HG03139 (cell line): ENCODE results near the gene SUN5.
"Not testable (repeated sequence)": the region's sequence is repeated elsewhere in the genome, so short reads cannot be mapped to it uniquely, and the experiment has no call there.

Source experiments
- ATAC-seq: cut with Tn5 transposase; IDR thresholded peaks from one replicate; pipeline ENCODE4 v1.9.1; 2021; ENCODE audit not compliant: unreplicated experiment

Gene SUN5

DNA sequence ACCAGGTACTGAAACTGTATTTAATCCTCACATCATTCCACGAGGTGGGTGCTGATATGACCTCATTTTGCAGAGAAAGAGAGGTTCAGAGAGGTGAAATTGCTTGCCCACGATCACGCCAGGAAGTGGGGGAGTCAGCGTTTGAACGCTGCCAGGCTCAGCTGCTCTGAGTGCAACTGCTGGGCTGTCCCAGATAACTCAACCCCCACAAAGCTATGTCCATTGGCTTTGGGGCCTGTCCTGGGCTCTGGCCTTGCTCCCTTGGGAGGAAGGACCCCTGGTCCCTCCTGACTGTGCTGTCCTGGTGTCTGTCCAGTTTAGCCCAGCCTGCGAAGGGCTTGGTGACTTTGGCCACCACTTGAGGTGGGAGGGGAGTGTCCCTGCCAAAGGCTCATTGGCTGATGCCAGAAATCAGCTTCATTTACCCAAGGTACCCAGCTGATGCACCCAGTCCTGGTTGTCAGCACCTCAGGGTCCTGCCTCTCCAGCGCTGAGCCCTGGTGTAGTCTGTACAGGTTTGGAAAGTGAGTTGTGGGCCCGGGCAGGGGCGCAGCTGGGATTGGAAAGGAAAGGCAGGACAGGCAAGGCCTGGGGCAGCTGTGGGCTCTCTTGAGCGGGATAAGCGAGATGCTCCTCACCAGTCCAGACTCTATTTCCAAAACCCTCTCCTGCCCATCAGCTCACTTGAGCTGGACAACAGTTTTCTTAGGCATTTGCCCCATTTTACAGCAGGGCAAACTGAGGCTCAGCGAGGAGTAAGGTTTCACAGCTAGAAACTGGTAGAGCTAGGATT, 38.5 kb downstream of the SUN5 start:
- no peak for ATAC-seq

DNA sequence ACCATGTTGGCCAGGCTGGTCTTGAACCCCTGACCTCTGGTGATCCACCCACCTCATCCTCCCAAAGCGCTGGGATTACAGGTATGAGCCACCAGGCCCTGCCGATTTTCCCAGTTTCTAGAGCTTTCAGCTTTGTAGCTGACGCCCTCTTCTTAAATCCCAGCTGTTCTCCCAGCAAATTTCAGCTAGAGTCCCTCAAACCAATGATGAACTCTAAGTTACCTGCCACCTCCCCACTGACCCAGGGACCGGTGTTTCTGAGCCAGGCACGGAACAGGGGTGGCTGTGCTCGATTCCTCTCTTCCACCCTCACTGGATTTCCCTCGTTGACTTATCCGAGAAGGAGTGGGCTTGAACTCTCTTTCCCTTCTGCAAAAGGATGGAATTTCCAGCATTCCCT, 39.1 kb downstream of the SUN5 start:
- no peak for ATAC-seq

DNA sequence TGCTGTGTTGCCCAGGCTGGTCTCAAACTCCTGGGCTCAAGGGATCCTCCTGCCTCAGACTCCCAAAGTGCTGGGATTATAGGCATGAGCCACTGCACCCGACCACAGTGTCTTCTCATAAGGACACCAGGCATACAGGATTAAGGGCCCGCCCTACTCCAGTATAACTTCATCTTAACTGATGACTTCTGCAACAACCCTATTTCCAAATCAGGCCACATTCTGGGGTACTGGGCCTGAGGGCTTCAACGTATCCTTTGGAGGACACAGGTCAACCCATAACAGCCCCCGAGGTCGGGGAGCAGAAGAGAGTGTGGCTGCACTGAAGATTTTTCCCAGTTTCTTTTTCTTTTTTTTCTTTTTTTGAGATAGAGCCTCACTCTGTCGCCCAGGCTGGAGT, 39.7 kb downstream of the SUN5 start:
- no peak for ATAC-seq

DNA sequence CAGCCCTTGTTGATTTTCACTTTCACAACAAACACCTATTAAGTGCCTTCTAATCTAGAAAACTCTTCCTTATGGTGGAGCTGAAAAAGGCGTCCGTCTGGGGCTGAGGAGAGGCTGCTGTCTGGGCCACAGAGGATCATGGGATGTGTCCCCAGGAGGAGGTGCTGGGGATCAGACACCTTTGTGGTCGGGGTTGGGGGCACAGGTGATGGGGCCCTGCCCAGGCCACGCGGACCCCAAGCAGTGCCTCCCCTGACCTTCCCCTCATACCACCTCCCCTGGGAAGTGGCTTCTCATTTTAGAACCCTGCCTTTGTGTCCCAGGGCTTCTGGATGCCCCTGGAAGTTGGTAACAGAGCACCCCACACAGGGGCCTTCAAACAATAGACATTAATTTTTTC, 41.1 kb downstream of the SUN5 start:
- no peak for ATAC-seq

DNA sequence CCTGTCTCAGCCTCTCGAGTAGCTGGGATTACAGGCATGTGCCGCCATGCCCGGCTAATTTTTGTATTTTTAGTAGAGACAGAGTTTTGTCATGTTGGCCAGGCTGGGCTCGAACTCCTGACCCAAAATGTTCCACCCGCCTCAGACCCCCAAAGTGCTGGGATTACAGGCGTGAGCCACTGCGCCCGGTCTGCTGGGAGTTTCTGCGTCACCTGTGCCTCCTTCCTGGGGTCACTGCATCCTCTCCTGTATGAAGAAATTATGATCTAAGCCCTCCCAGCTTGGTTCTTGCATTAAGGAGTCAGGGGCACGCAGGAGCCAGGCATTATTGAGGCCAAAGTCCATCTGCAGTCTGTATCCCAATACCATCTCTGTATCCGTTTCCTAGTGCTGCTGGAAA, 41.6 kb downstream of the SUN5 start:
- not testable (repeated sequence) for ATAC-seq

DNA sequence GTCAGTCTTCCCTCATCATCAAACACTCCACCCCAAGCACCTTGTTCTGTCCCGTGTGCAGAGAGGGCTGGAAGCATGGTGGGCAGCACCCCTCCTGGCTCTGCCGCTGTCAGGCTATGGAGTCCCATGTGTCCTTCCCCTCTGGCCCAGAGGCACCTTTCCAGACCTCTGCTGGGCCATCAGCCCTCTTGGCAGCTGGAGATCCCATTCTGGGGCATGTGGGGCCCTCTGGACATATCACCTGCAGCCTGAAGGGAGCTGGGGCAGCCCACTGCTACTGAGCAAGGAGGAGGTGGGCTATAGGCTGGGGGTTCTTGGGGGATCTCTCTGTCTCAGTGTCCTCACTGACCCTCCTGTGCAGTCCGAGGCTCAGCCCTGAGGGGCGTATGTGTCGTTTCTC, 42.2 kb downstream of the SUN5 start:
- ATAC-seq: no peak

DNA sequence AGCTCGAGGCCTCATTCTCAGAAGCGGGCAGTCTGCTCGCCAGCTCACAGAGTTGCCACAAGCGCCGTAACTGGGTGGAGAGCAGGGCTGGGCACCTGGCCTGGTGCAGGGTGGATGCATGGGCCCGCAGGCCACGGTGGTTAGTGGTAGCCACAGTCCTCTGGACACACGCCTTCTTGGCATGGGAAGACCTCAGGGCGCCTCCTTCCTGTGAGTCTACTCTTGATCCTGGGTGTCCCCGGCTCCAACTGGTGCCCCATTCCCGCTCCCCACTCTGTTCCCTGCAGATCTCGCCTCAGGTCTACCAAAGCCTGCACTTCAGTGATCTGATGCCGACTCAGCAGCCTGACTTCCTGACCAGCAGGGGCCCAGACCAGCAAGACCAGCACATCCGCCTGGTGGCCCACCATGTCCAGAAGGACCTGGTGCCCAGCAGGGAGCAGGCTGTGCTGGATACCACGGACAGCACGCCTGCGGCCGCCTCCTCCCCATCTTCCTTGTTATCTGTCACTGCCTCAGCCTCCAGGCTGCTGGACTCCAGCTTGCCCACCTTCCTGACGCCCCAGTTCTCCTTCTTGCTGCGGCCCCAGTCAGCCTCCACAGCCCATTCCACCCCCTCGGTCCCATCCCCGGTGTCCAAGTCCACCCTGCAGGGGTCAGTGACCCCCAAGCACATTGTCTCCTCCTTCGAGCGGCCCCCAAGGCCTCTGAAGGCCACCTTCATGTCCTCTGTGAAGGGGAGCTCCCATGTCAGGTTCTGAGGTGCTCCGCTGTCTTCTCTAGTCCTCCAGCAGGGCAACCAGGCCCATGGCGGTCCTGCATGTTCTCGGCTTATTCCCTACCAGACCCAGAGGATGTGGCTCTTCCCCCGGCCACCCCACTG, 43.1 kb downstream of the SUN5 start:
- ATAC-seq: no peak

DNA sequence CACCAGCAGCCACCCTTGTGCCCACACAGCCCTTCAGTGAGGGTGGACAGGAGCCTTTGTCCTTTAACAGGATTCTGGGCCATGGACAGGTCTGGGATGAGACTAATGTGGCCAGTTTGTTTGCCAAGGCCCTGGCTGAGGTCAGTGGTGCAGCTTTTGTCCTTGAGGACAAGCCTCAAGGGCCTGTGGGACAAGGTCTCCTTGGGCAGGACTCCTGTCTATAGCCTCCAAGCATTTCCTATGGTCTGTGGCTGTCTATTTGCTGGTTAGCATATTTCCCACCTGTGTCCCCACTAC, 44.1 kb downstream of the SUN5 start:
- no peak for ATAC-seq

DNA sequence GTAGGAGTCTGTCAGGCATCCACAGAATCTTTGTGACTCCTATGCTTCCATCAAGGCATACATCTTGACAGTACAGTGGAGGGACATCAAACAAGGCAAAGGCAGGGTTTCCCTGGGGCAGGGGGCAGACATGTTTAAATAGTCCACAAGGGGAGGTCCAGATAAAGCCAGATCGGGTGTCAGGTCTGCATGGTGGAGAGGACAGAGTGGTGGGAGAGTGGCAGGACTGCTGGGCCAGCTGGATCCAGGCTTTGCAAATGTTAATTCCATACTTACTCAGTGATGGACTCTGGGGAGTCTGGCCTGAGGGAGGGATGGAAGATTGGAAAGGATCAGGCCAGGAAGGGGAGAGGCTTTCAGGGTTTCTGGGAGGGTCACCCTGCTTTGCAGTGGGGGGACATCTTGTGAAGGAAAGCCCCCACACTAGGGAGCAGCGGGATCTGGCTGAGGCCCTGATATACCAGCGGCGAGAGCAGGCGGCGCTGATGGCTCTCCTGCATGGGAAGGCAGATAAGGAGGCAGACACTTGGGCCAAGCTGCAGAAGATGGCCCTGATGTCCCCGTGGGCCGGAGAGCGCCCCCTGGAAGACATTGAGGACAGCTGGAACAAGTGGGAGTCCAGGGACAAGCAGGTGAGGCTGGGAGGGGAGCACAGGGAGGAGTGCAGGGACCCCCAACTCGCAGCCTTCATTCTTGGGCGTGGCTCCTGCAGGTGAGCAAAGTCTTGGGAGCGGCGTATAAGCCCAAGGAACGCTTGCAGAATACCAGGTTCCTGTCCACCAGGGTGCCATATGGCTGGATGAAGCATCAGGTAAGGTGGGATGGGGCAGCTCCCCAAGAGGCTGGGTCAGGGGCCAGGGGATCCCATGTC, 44.6 kb downstream of the SUN5 start:
- no peak for ATAC-seq

DNA sequence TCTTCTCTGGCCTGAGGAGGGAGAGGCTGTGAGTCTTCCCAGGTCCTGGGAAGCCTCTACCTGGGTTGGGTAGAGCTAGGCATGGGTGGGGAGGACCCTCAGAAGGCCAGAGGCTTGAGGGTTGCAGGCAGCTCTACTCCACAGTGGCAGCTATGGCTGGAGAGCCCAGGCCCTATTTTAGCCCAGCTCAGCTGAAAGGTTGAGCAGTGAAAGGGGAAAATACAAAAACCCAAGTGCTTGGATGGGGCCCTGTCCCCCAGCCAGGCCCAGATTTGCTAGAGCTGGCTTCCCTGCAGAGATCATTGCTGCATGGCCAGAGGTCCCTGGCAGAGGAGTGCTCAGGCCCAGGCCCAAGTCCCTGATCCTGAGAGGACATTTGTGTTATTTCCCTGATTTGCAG, 45.7 kb downstream of the SUN5 start:
- ATAC-seq: no peak

DNA sequence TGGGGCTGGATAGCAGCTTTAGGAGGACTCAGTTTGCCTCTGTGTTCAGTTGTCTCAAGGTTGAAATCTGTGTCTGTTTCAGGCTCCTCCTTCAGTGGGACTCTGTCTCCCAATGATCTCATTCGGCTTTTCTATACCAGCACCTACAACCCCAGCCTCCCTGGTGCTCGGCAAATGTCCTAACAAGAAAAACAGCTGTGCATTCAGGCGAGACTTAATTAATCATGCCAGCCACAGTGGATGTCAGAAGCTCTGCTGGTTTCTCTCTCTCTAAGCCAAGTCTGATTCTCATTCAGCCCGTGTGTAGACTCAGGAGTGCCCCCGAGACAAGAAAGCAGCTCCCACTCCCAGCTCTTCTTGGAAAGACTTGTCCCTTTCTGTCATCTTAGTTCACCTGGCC, 46.8 kb downstream of the SUN5 start:
- no peak for ATAC-seq

DNA sequence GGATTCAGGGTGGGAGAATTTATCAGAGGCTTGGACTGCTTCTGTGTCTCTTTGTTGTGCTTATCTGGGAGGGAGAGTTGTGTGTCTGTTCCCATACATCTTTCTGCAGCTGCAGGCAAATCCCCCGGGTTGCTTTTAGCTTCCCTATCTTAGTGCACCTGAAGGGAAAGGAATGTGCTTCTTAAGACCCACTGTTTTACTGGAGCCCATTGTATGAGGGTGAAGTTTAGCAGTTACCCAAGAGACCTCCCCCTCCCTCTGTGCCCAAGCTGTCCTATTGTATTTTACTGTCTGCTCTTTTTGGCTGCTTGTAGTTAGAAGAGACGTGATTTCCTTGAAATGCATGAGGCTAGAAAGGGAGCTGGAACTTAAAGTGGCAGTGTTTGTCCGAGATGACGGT, 53.7 kb downstream of the SUN5 start:
- ATAC-seq: not testable (repeated sequence)

DNA sequence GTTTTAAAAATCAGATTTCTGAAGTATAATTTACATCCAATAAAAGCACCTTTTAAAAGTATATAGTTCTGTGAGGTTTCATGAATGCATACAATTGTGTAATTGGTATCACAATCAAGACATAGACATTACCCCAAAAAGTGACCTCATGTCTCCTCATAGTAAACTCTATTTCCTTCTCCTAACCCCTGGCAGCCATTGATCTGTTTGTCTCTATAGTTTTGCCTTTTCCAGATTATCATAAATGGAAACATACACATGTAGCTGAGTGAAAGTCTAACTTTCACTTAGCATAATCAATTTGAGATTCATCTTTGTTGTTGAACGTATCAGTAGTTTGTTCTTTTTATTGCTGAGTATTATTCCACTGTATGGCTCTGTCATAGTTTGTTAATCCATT, 57.6 kb downstream of the SUN5 start:
- ATAC-seq: no peak

DNA sequence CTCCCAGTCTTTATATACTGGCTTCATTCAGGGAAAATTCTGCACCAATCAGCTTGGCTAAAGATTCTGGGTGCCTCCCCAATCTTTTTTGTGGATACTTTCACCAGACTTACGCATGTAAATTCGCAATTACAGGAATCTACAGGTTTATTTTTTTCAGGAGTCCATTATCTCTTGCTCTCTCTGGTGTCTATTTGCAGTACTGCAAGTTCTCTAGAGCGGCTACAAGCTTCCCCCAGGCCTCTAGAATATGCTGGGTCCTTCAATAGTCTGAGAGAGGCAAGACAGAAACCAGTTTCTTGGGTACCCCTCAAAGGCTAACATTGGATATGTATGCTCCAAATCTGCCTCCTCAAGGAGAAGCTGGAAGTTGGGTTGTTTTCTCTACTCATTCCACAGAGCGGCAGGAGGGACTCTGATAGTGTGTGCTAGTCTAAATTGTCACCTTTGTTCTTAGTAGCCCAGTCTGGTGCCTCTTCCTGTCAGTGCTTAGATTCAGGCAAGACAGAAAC, 58.5 kb downstream of the SUN5 start:
- ATAC-seq: no peak

DNA sequence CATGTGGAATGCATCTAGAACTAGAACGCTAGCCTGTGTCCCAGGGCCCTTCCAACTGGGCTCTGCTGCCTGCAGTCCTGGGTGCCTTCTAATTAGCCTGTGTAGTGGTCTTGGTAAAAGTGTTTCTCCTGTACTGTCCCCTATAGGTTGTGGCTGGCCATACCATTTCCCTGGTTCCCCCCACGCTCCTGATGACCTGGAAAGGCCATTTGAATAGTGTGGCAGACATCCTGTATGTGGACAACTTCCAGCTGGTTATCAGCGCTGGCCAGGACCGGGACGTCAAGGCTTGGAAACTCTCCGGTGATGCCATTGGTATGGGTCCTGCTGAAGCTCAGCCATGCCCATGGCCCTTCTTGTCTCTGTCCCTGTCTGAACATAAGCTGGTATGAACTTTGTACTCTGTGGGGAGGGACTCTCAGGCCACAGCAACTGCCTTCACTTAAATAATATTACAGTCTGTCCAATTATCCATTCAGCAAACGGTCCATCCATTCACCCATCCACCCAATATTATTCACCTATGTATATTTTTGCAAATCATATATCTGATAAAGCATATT, 60.7 kb downstream of the SUN5 start:
- ATAC-seq: no peak

DNA sequence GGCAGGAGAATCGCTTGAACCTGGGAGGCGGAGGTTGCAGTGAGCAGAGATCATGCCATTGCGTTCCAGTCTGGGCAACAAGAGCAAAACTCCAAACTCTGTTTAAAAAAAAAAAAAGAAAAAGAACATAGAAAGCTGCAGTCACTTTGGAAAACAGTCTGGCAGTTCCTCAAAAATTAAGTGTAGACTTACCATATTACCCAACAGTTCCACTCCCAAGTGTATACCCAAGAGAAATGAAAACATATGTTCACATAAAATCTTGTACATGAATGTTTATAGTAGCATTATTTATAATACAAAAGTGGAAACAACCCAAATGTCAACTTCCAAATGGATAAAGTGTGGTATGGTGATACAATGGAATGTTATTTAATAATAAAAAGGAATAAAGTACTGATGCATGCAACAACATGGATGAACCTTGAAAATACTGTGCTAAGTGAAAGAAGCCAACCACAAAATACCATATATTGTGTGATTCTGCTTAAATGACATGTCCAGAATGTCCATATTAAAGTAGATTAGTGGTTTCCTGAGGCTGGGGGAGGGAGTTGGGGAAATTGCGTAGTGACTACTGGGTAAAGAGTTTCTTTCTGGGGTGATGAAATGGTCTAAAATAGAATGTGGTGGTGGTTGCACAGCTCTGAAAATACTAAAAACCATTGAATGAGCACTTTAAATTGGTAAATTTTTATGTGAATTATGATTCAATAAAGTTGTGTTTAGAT, 62.9 kb downstream of the SUN5 start:
- no peak for ATAC-seq

DNA sequence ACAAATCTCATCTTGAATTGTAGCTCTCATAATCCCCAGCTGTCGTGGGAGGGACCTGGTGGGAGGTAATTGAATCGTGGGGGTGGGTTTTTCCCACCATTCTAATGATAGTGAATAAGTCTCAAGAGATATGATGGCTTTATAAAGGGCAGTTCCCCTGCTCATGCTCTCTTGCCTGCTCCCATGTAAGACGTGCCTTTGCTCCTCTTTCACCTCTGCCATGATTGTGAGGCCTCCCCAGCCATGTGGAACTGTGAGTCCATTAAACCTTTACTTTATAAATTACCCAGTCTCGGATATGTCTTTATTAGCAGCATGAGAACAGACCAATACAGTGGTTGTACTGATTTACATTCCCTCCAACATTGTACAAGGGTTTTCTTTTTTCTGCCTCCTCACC, 69.7 kb downstream of the SUN5 start:
- no peak for ATAC-seq
